HG03342 (cell line): ENCODE measurements around the gene PTGES2.

Experiments
- ATAC-seq: cut with Tn5 transposase; IDR thresholded peaks from one replicate; pipeline ENCODE4 v1.9.1; 2021; ENCODE audit warnings: mild to moderate bottlenecking, moderate library complexity; ENCODE audit not compliant: unreplicated experiment

PTGES2 gene

GRCh38 chr9:128153947-128154695 is 26.6 kb upstream of the PTGES2 start:
- no peak for ATAC-seq

GRCh38 chr9:128153060-128153946 is 25.8 kb upstream of the PTGES2 start:
- ATAC-seq = no peak

GRCh38 chr9:128152133-128153059 is 24.9 kb upstream of the PTGES2 start:
- no peak for ATAC-seq

GRCh38 chr9:128151309-128152132 is 24.0 kb upstream of the PTGES2 start:
- no peak for ATAC-seq

- ATAC-seq = no peak
Measured at GRCh38 chr9:128150594-128151308, 23.2 kb upstream of the PTGES2 start.

DNA sequence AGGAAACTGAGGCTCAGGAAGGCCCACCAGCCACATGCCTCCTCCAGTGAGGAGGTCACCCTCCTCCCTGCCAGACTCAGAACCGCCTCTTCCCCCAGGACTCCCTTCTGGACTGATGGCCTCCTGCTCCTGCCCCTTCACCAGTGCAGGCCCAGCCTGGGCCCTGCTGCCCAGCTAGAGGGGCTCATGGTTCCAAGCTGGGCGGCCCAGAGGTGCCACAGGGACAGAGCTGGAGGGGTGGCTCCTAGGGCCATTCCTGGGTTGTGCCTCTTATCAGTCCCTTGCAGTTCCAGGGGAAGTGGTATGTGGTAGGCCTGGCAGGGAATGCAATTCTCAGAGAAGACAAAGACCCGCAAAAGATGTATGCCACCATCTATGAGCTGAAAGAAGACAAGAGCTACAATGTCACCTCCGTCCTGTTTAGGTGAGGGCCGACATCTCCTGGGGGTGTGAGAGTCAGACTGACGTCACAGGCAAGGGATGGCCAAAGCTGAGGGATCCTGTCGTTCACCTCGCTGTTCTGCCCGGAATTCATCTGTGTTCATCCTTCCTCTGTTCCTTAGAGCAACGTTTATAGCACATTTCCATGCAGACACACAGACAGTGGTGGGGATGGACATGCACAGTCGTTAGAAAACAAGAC is 22.5 kb upstream of the PTGES2 start:
- ATAC-seq = no peak

- ATAC-seq = no peak
Measured at GRCh38 chr9:128149001-128149701, 21.6 kb upstream of the PTGES2 start, which contains the start of gene LCN2. TSS of gene LCN2 (plus strand) at chr9:128149453. CDS start at chr9:128149526, 73 bp downstream.

- no peak for ATAC-seq
Measured at GRCh38 chr9:128148509-128149000, 21.0 kb upstream of the PTGES2 start.

- ATAC-seq = no peak
Measured at GRCh38 chr9:128146591-128147120, 19.1 kb upstream of the PTGES2 start.

GRCh38 chr9:128145951-128146351 is 18.4 kb upstream of the PTGES2 start:
- no peak for ATAC-seq

DNA sequence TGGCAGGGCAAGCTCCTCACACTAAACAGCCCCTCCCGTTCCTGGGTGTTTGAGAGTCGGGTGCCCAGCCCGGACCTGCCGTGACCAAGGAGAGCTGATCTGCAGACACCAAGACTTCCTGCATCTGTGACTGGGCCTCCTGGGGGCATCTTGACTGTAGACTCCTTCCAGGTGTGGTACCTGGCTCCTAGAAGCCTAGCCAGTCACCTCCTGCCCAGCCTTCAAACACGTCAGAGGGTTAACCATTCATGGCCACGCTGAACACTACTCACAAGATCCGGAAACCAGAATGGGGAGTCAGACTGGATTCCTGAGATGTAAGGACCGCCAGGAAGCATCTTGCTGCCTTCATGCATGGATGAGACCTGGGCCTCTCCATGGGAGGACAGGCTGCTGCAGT is 18.0 kb upstream of the PTGES2 start:
- ATAC-seq = no peak

- ATAC-seq = no peak
Measured at GRCh38 chr9:128144239-128145181, 17.0 kb upstream of the PTGES2 start.

- no peak for ATAC-seq
Measured at GRCh38 chr9:128143525-128144238, 16.2 kb upstream of the PTGES2 start.

GRCh38 chr9:128142596-128142995 is 15.1 kb upstream of the PTGES2 start:
- ATAC-seq = no peak

DNA sequence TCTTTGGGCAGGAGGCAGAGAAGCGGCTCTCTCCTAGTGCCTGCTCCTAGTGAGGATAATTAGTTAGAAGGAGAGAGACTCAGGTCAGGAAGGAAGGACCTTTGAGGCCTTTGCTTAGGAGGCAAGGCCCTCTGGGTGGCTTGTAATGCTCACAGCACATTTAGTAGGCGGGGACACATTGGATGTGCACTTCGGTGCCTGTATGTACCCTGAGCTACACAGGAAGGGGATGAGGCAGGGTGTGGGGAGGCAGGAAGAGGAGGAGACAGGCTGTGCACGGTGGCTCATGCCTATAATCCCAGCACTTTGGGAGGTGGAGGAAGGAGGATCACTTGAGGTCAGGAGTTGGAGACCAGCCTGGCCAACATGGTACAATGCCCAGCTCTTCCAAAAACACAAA is 14.5 kb upstream of the PTGES2 start:
- ATAC-seq = no peak

- ATAC-seq = no peak
Measured at GRCh38 chr9:128141604-128142003, 14.1 kb upstream of the PTGES2 start.
